ENCODE data around the gene CAVIN3.

Gene CAVIN3, protein sequence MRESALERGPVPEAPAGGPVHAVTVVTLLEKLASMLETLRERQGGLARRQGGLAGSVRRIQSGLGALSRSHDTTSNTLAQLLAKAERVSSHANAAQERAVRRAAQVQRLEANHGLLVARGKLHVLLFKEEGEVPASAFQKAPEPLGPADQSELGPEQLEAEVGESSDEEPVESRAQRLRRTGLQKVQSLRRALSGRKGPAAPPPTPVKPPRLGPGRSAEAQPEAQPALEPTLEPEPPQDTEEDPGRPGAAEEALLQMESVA

DNA sequence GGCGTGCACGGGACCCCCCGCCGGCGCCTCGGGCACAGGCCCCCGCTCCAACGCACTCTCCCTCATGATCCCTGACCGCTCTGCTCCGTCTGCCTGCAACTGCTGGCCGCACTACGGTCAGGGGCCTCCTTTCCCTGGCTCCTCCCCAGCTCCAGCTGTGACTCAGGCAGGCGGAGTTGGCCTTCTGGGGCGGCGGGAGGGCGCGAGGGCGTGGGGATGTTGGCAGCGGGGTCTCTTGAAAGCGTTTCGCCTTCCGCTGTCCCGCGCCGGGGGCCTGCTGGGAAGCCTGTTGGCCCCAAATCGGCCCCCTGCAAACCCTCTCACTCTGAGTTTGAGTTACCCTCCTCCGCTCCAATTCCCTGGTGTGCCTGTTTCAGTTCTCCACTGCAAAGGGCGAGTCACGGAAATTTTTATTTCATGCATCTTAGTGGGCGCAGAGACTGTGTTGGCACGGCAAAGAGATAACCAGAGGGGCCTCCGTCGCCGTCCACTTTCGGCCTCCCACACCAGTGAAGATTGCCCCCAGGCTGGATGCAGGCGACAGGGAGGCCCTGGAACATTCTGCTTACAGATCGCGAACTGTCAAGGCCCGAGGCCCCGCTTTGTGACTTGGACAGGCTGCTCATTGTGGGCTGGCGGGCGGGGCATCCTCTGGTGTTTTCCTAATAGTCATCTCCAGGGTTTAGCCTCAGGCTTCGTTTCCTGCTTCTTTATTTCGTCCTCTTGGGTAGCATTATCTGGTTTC, at the start of gene CAVIN3:
CAVIN3 (minus strand) TSS at position 91 of the 745 bp plus-strand sequence; CDS start at position 66, 25 bp downstream.
- peak; percentile 3 for DNase-seq

DNA sequence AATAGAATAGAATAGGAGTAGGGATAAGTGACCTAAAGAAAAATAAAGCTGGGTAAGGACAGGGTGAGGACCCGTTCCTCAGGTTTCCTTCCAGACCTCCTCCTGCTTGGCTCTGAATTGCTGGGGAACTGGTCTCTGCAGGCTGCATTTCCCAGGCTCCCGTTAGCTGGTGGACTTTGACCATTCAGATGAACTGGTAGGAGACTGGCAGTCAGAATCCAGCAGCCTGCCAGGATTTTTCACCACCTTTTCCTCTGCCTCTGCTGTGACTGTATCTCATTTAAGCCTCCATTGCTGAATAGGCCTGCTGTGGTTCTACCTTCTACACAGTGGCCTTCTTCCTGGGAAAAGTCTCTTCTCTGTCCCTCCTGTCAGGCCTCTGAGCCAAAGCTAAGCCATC, 45.4 kb upstream of the CAVIN3 start:
- DNase-seq, result no peak

DNA sequence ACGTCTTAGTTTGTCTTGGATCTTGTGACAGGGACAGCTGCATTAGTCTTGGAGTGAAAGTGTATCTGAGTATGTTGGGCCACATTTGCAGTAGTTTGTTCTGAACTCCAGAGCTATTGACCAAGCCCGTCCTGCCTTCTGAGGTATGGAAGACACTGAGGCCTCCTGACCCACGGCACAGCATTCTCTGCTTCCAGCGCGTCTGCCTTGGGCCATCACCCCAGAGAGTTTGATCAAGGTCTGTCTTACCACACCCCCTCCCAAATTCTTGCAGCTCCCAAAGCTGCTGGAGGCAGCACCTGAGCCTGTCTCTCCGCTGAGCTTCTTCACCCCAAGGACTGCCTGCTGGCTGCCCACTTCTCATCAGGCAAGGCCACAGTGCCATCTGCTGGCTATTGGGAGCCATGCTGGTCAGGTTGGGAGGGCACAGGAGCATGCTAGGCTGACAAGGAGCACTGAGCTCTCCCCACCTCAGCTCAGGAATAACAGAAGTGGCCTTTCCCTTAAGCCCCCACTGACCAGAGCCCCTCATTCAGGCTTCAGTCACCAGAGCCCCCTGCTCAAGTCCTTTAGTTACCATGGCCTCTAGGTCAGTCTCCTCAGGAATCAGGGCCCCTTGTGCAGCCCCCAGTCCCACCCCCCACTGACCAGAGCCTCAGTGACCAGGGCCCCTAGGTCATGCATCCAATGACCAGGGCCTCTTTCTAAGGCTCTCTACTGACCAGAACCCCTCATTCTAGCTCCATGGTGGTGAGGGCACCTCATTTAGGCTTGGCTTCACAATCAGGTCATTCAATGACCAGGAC, 42.8 kb upstream of the CAVIN3 start:
- peak; percentile 64 for DNase-seq

DNA sequence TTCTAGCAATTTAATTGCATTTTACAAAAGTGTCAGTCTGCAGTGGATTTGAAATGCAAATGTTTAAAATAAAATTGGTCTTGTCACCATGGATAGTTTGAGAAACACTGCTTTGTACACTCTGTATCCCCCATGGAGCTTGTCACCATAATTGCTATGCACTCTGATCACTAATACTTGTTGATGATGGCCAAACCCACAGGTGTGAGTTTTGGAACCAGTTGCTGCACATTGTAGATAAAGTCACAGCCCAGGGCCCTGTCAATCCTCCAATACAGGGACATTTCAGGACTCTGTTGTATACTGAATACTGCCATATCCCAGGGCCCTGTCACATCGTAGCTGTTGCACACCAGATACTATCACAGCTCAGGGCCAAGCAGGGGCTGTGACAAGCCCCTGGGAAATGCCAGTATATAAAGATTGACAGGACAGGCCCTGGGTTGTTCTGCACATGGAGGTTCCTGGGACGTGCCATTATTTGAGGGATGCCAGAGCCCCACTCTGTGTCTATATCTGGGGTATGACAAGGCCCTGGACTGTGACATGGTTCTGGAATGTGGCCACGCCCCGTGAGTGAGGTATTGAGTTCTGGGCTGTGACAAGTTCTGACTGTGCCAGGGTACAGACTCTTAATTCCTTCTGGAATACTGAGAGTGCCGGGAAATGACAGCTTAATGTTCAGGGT, 42.0 kb upstream of the CAVIN3 start:
- DNase-seq, result no peak

DNA sequence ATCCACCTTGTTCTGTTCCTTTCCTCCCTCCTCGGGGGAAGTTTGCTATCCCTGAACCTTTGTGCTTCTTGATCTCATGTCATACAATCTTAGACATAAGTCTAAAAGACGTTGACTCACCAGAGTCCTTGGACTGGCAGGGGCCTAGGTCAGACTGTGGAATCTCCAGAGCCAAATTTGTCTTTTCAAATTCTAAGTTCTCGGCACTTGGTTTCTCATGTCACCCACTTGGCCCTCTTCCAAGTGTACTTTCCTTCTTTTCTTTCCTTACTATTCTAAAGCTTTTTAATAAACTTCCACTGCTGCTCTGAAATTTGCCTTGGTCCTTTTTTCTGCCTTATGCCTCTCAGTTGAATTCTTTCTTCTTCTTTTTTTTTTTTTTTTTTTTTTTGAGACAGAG, 39.9 kb upstream of the CAVIN3 start:
- no peak for DNase-seq

DNA sequence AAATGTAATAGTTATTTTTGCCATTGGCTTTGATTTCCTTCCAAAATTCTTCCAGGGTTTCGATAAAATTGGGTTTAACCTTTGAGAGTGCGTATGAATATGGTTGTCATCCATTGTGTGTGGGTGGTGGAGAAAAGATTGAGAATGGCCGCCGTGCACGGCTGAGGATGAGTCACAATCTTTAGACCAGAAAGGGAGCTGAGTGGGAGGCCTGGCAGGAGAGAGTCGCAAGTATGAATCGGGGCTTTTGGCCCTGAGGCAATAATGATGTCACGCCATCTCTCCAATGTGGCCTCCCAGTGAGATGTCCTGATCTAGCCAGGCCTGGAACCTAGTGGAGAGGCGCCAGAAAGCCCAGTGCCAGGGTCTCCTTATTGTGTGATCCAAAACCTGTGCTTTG, 36.9 kb upstream of the CAVIN3 start:
- DNase-seq, result no peak

DNA sequence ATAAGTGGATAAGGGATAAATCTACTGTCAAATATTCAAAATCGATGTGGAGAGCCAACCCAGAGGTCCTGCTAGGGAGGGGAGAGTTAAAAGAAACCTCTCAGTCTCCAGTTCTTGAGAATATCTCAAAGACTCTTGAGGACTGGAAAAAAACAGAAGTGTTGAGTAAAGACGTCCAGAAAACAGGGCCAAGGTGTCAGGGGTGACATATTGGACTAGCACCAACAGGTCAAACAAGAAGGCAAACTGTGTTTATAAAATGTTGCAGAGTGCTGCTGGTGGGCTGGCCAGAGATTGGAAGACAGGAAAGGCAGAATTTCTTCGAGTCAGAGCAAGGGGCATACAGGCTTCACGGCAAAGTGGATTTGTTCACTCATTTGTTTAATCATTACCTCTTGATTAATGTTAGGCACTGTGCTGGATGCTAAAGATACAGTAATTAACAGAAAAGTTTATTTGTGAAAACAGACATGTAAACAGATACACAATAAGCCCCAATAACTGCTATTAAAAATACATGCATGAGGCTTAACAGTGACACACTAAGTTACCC, 36.3 kb upstream of the CAVIN3 start:
- DNase-seq, result no peak

DNA sequence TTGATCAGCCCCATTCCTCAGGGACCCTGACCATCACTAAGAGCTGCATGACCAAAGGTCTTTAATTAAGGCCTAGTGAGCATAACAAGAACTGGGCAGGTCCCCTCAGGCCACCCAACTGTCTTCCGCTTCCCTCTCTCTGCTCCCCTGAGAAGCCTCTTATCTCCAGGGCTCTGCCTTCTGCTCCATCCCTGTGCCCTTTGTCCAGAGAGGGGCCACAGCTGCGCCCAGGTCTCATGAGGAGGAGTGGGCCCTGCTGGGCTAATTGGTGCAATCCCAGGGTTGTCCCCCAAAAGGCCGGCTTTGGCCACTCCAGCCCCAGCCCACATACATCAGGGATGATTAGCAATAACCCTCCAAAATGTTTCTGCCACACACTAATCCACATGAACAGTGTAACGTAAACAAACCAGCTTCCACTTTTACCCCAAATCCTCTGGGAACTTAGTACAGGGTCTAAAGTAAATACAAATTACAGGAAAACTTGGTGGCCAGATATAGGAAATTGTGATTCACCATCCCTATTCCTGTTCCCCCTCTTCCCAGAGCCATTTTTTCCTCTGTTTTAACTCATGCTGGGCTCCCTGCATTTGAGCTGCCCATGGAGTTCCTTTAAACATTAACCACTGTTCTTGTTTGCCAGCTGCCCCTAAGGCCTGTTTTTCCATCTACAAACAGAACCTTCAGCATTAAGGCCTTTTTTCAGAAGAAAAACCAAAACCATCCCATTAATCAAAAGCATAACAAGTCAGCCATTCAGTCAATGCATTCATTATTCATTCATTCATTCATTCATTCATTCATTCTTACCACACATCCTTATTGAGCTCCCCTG, 34.6 kb upstream of the CAVIN3 start:
- no peak for DNase-seq

DNA sequence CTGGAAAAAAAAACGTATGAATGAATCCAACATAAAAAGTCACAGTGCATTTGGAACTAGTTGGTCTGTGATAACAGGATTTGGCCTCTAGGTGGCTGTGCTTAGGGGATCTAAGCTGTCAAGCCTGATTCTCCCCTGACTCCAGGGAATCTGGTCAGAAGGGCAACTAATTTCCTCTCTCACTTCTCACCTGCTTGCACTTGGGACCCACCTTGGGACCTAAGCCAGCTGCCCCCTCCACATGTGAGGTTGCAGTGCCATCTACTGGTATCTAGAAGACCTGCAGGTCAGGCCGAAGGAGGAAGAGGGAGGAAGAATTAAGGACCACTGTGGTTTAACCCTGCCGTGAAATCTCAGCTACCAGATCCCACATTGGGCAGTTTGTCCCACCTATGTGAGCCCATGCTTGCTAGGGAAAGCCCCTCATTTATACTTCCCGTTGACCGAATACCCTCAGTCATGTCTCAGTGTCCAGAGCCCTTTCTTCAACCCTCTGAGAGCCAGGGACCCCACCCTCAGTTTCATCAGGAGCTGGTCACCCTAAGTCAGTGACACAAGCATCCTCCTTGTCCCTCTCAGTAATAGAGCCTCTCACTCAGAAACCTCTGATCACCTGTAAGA, 33.2 kb upstream of the CAVIN3 start:
- peak; percentile 65 for DNase-seq

DNA sequence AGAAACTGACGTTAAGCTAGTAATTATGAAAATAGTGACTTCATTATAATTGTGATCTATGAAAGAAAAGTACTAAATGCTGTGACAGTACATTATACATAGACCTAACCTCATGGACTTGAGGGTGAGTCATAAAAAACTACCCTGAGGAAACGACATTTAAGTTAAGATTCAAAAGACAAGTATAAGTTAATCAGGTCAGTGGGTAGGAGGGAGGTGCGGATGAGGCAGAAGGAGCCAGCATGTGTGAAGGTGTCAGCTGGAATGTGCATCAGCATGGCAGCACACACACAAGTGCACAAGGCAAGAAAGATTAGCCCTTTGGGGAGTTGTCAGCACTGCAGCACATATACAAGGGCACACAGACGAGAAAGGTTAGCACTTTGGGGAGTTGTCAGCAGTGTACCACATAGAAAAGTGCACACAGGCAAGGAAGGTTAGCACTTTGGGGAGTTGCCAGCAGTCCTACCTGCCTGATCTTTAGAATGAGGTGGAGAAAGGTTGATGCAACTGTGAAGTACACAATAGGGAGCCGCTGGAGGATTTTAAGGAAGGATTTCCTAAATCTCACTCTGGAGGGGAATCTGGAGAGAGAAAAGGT, 31.6 kb upstream of the CAVIN3 start:
- DNase-seq, result no peak

DNA sequence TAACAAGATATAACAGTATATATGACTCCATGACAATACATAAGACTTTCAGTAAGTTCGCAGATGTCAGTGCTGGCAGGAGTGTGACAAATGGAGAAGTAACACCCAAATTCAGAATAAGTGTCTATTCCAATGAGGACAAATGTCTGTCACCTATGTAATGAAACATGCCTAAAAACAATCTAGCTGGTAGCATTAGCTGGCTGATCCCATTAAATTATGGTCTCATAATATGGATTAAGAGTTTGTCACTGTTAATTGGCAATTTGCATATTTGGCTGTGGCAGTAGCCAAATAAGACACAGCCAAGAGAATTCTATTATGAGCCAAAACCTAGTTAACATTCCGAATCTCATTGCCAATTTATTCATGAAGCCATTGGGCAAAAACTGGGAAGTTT, 30.2 kb upstream of the CAVIN3 start:
- no peak for DNase-seq

DNA sequence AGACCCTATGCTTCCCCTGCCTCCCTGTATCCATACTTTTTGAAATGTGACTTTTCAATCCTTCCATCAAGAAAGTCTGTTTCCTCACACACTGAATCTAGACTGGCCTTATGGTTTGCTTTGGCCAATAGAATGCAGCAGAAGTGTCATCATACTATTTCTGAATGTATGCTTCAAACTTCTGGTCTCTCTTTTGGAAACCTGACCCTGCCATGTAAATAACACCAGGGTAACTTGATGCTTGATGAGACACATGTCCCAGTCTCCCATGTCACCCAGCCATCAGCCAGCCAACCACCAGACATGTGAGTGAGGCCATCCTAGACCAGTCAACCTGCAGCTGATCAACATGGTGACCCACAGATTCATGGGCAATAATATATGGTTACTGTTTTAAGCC, 29.7 kb upstream of the CAVIN3 start:
- no peak for DNase-seq

DNA sequence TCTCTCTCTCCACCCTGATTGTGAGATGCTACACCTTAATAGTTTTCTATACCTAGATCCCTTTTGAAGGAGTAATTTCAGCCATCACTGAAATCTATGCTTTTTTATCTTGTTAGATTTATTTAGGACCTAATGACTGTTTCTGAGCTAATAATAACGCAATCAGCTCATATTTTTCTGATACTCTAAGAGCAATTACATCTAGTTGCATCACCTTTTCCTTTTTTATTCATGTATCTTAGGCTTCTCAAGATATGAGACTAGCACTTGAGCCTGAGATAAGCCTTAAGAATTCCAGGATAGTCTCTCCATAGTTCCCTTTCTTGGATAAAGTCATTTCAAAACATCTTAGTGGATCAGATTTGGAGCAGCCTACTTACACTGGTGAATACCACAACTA, 25.1 kb upstream of the CAVIN3 start:
- no peak for DNase-seq

DNA sequence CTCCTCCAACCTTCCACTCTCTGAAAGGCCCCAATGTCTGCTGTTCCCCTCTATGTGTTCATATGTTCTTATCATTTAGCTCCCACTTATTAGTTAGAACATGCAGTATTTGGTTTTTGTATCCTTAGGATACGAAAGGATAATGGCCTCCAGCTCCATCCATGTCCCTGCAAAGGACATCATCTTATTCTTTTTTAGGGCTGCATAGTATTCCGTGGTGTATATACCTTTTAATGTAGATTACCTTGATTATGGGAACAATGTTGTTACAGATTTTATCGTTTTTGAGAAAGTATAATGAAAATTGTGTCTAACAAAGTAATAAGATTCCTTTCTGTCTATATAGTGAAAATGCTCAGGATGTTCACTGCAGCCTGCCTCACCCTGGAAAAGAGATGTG, 16.0 kb upstream of the CAVIN3 start:
- no peak for DNase-seq

DNA sequence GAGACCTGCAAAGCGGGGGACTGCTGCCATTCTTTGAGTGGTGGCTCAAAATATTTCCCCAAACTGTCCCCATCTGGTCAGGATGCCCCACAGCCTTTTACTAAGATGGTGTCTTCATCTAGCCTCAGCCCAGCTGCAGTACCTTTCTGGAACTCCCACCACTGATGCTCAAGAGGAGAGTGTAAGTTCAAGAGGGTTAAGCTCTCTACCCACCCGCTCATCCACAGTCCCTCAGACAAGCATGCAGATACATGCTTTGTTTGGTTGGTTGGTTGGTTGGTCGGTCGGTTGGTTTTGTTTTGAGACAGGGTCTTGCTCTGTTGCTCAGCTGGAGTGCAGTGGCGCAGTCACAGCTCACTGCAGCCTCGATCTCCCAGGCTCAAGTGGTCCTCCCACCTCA, 14.5 kb upstream of the CAVIN3 start:
- DNase-seq, result no peak

DNA sequence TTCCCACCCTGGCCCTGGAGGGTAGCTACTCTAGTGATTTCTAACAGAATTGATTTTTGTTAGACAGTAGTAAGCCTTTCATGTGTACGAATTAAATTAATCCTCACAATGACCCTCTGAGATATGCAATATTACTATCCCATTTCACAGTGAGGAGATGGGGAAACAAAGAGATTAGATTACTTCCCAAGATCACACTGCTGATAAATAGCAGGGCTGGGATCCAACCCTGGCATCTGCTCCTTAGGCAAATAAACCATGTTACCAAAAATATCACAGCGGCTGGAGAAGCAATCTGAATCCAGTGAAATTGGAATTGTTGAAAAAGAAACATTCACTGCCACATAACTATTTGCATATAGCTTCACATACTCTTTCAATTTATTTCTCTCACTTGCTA, 12.8 kb upstream of the CAVIN3 start:
- DNase-seq, result no peak

DNA sequence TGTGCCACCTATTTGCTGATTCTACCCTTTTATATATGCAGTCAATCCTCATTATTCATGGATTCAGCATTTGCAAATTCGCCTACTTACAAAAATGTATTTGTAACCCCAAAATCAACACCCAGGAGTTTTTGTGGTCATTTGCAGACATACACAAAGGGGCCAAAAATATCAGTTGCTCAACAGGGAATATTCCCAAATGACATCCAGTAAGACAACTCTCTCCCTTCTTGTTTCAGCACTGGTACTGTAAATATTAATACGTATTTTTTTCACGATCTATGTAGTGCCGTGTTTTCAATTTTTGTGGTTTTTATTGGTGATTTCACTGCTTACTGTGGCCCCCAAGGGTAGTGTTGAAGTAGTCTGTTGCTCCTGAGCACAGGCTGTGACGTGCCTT, 11.8 kb upstream of the CAVIN3 start:
- DNase-seq, result no peak

DNA sequence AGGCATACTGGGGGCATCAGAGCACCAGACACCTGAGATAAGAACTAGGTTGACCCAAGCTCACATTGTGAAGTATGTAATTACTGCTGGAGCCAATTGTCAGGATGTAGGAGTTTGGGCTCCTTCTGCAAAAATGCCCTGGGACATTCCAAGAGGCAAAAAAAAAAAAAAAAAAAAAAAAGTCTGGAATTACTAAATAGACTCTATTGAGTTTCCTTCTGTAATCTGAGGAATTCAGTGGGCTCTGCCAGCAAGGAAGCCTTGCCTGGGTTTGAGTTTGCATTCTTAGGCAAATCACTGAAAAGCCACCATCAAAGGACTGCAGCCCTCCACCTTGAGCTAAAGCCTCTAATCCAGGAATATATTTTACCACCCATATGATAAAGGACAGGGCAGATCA, 8.0 kb upstream of the CAVIN3 start:
- no peak for DNase-seq

DNA sequence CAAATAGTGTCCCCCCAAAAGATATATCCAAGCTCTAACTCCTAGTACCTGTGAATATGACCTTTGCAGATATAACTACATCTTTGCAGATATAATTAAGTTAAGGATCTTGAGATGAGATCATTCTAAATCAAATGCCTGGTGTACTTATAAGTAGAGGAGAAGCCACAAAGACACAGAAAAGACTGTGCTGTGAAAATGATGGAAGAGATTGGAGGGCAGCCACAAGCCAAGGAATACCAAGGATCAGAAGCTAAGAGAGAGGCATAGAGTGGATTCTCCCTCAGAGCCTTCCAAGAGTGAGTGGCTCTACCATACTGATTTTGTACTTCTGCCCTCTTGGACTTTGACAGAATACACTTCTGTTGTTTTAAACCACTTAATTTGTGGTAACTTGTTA, 7.5 kb upstream of the CAVIN3 start:
- no peak for DNase-seq

DNA sequence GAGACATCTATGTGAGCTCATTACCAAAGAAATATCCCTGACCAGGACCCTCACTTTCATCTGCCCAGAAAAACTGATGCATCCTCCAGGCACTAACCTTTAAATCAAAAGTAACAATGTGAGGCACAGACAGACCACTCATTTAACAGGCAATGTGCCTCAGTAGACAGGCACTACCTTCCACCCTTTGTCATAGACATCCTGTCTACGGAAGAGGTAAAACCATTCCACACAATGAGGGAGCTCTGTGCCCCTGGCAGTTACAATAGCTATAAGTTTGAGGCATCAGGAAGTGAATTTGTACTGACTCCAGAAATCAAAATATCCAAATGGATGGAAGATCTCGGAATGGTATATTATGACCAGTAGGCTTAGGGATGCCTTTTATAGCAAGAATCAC, 6.7 kb upstream of the CAVIN3 start:
- no peak for DNase-seq

DNA sequence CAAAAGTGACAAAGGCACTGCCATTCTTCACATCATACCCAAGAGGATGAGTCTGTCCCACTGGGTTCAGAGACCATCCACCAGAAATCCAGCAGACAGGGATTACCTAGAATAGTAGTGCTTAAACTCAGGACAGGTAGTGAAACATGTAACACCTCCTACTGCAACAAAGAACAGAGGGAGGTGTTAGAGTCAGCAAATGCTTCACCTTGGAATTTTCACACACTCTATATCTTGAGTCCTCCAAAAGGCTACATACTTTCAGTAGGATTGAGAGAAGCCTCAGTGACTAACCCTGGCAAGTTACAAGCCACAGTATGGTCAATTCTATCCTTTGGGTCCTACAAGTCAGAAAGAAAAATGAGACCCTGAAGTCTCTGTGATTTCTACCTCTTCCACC, 6.0 kb upstream of the CAVIN3 start:
- no peak for DNase-seq

All from CD4-positive, alpha-beta T cell treated with Interleukin-10 for 1 hour (primary cell).